Neutrophil (primary cell): Measurements from ENCODE around the gene SLC16A13.

Source experiments
- H3K27ac ChIP-seq: fragments of 200-600 bp; sonication (generic); 2 replicates; pipeline ENCODE4 v1.5.1; 2016; ENCODE audit warnings: mild to moderate bottlenecking, moderate library complexity
- H3K27me3 ChIP-seq: fragments of 200-600 bp; sonication (generic); 2 replicates; pipeline ENCODE4 v1.6.0; 2016; ENCODE audit warnings: mild to moderate bottlenecking
- H3K36me3 ChIP-seq: fragments of 200-600 bp; sonication (generic); 2 replicates; pipeline ENCODE4 v1.5.1; 2017
- H3K4me1 ChIP-seq, 2 experiments: fragments of 200-600 bp in 1 of 2; sonication (generic) in 1 of 2; 1 replicate in 1 of 2; 2 replicates in 1 of 2; pipeline versions ENCODE4 v1.5.1 to v1.6.1; 2013 to 2016; ENCODE audit warnings: low read depth in 1 of 2, low read length in 1 of 2, mild to moderate bottlenecking in 1 of 2, moderate library complexity in 1 of 2; ENCODE audit not compliant: control insufficient read depth in 1 of 2, insufficient read depth in 1 of 2
- H3K4me3 ChIP-seq, 2 experiments: fragments of 200-600 bp in 1 of 2; sonication (generic) in 1 of 2; 1 replicate in 1 of 2; 2 replicates in 1 of 2; pipeline ENCODE4 v1.5.1; 2013 to 2016; ENCODE audit warnings: low read depth in 1 of 2, low read length in 1 of 2, mild to moderate bottlenecking in 1 of 2, moderate library complexity in 1 of 2
- H3K9me3 ChIP-seq: fragments of 200-600 bp; sonication (generic); 2 replicates; pipeline ENCODE4 v1.5.1; 2016
- CTCF ChIP-seq: fragments of 200-600 bp; sonication (generic); IDR thresholded peaks from 2 replicates; pipeline ENCODE4 v1.5.1; 2016; ENCODE audit warnings: antibody characterized with exemption

SLC16A13 gene

DNA sequence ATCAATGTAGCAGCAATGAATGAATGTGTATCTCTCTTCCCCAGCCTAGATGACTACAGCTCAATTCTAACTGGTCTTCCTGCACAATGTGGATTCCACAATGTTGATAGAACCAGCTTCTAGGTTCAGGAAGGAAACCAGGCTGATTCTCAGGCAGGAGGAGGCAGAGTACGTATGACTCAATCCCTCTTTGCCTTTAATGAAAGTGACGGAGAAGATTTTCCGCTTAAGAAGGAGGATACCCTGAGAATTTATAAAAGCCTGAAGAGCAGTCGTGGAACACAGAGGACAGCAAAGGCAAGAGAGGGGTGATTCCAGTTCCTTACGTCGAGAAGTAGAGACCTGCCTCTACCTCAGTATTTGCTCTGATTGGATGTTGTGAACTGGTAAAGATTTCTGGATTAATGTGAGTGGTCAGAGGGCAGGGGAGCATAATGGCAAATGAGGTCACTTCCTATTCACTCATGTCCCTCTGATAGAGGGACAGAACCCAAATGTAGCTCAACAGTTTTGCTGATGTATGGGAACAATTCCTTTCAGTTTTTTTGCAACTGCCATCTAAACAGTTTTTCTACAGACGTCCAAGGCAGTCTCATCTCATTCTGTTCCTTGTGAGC lies 23.1 kb downstream of the SLC16A13 start:
- no peak overlapping the region for H3K4me3 ChIP-seq
- no peak overlapping the region for H3K27ac ChIP-seq
- H3K9me3 ChIP-seq: no peaks in the 10 kb centered on the region
- H3K4me1 ChIP-seq: no peaks in the 10 kb centered on the region
- TF ChIP-seq CTCF: no peak
- peaks cover 58% of the 10 kb centered on the region for H3K27me3 ChIP-seq
- H3K36me3 ChIP-seq: no peaks in the 10 kb centered on the region

GRCh38 chr17:7060165-7060891 lies 24.5 kb downstream of the SLC16A13 start:
- no peaks in the 10 kb centered on the region for H3K36me3 ChIP-seq
- no peak overlapping the region for H3K4me3 ChIP-seq
- TF ChIP-seq CTCF: no peak
- no peaks in the 10 kb centered on the region for H3K4me1 ChIP-seq
- no peaks in the 10 kb centered on the region for H3K9me3 ChIP-seq
- H3K27ac ChIP-seq: no peak overlapping the region
- peaks cover 49% of the 10 kb centered on the region for H3K27me3 ChIP-seq

DNA sequence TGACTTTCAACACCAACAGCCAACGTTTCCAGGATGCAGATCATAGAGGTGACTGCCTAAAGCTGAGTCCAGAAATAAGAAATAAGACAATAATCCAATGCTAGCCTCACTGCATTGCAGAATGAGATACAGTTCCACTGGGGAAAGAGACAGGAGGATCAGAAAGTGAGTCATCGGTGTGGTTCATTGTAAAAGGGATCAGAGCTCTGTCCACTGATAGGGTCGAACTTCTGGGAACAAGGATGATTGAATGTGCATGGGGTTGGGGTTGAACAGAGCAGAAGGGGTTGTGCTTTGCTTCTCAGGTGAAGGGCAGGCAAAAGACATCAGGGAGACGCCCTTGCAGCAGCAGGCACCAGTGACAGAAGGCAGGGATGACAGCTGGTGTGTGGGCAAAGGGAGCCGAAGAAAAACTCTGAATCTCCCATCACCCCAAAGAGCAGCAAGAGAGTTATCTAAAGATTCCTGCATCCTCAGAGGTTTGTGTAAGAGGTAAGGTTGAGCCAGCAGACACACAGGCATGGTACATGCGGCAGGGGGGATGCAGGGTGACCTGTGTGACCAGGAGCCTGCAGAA lies 27.8 kb downstream of the SLC16A13 start:
- Histone ChIP-seq H3K9me3 (no peaks in the 10 kb centered on the region), H3K36me3 (no peaks in the 10 kb centered on the region), H3K4me1 (no peaks in the 10 kb centered on the region), H3K27me3 (peaks cover 43% of the 10 kb centered on the region), H3K27ac (no peak overlapping the region), H3K4me3 (no peak overlapping the region)
- no peak for TF ChIP-seq CTCF

GRCh38 chr17:7064261-7064660 lies 28.4 kb downstream of the SLC16A13 start:
- peaks cover 36% of the 10 kb centered on the region for H3K27me3 ChIP-seq
- no peaks in the 10 kb centered on the region for H3K36me3 ChIP-seq
- H3K4me1 ChIP-seq: no peaks in the 10 kb centered on the region
- TF ChIP-seq CTCF: no peak
- H3K27ac ChIP-seq: no peak overlapping the region
- no peak overlapping the region for H3K4me3 ChIP-seq
- H3K9me3 ChIP-seq: no peaks in the 10 kb centered on the region

DNA sequence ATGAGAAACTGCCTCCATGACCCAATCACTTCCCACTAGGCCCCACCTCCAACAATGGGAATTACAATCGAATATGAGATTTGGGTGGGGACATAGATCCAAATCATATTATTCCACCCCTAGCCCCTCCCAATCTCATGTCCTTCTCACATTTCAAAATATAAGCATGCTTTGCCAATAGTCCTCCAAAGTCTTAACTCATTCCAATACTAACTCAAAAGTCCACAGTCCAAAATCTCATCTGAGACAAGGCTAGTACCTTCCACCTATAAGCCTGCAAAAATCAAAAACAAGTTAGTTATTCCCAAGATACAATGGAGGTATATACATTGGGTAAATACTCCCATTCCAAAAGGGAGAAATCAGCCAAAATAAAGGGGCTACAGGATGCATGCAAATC lies 31.4 kb downstream of the SLC16A13 start:
- Histone ChIP-seq H3K4me1 (no peaks in the 10 kb centered on the region), H3K9me3 (no peaks in the 10 kb centered on the region), H3K27me3 (peaks cover 19% of the 10 kb centered on the region), H3K36me3 (no peaks in the 10 kb centered on the region), H3K4me3 (no peak overlapping the region), H3K27ac (no peak overlapping the region)
- no peak for TF ChIP-seq CTCF
